ENCODE results near the gene TAS1R3.

Gene TAS1R3

DNA sequence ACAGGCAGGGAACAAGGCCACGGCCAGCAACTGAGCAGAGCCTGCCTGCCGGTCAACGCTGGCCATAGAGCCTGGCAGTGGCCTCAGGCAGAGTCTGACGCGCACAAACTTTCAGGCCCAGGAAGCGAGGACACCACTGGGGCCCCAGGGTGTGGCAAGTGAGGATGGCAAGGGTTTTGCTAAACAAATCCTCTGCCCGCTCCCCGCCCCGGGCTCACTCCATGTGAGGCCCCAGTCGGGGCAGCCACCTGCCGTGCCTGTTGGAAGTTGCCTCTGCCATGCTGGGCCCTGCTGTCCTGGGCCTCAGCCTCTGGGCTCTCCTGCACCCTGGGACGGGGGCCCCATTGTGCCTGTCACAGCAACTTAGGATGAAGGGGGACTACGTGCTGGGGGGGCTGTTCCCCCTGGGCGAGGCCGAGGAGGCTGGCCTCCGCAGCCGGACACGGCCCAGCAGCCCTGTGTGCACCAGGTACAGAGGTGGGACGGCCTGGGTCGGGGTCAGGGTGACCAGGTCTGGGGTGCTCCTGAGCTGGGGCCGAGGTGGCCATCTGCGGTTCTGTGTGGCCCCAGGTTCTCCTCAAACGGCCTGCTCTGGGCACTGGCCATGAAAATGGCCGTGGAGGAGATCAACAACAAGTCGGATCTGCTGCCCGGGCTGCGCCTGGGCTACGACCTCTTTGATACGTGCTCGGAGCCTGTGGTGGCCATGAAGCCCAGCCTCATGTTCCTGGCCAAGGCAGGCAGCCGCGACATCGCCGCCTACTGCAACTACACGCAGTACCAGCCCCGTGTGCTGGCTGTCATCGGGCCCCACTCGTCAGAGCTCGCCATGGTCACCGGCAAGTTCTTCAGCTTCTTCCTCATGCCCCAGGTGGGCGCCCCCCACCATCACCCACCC is at the start of gene TAS1R3:
TSS of gene TAS1R3 (plus strand) at position 213 of the 898 bp plus-strand sequence. CDS start at position 279, 66 bp downstream.
- DNase-seq = no peak

DNA sequence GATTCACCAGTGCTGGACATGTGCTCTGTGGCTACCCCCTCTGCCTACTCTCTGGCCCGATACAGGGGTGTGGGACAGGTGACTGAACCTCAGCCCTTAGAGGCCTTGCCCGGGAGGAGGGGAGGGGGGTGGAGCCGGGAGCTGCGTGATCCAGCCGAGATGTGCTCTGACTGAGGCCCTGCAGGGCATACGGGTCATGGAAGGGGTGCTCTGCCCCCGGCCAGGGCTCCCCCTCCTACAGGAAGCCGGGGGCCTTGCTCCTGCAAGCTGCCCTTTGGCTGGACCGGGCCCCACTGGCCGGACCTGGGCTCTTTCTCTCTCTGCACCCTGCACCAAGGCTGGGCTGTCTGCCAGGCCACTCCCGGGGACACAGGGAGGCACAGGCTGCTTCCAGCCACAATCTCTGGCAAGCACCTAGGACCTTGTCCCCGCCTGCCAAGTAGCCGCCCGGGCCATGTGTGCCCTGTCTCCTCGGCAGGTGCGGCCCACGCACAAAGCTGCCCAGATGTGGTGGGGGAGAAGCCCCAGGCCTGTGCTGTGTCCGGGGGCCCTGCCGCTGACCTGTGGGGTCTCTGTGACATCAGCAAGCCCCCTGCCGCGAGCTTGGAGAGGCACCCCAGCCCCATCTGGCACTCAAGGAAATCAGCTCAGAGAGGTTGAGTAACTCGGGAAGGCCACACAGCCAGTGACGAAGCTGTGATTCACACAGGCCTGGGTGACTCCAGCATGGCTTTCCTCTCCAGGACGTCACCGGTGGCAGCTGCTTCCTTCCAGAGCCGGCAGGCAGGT is 49.4 kb upstream of the TAS1R3 start:
- DNase-seq = peak; percentile 8

DNA sequence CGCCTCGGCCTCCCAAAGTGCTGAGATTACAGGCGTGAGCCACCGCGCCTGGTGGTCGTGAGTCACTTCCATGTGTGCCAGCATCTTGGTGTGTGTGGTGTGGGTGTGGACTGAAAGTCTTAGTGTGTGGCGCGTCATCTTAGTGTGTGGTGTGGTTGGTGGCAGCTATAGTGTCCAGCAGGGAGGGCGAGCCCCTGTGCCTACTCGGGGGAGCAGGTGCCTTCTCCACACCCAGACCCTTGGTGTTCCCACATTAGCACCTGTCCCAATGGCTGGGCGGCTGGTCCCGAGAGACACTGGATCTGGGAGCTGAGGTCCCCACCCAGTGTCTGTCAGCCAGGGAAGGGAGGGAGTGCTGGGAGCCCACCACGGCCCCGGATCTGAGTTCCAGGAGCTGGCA is 48.1 kb upstream of the TAS1R3 start:
- DNase-seq = no peak

DNA sequence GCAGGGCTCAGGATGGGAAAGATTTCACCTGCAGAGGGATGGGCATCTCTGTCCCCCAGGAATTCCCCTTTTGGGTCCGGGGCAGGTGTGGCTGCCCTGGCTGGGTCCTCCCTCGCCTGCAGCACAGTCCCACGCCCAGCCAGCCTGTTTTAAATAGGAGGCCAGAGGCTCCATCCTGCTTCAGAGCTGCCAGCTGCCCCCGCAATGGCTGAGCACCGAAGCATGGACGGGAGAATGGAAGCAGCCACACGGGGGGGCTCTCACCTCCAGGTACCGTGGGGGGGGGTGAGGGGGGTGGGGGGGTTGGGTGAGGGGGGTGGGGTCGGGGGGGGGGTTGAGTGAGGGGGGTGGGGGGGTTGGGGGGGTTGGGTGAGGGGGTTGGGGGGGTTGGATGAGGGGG is 47.3 kb upstream of the TAS1R3 start:
- DNase-seq = no peak

DNA sequence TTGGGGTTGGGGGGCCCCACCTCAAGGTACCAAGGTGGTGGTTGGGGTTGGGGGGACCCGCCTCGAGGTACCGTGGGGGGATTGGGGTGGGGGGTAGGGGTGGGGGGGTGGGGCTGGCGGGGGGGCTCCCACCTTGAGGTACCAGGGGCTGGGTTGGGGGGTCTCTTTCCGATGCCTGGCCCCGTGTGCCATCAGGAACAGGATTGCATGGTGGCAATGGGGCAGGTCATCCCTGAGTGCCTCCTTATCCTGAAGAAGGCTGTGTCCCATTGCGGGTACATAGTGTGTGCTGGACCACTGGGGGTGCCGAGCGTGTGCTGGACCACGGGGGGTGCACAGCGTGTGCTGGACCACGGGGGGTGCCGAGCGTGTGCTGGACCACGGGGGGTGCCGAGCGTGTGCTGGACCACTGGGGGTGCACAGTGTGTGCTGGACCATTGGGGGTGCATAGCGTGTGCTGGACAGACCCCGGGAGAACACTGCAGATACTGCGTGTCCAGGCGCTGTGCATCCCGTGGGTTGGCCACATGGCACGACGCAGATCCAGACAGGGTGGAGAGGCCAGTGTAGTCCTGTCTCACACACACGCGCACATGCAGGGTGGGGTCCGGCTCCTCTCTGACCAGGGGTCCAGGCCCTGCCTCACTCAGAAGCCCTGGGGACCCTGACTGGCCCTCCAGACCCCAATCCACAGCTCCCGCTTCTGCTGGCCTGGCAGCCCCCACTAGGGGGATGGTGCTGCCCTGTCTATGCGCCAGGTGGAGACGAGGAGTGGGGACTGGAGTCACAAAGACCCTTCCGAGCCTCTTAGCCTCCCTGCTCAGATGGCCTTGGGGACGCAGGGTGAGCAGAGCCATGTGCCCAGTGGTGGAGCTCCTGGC is 46.6 kb upstream of the TAS1R3 start:
- DNase-seq = no peak

DNA sequence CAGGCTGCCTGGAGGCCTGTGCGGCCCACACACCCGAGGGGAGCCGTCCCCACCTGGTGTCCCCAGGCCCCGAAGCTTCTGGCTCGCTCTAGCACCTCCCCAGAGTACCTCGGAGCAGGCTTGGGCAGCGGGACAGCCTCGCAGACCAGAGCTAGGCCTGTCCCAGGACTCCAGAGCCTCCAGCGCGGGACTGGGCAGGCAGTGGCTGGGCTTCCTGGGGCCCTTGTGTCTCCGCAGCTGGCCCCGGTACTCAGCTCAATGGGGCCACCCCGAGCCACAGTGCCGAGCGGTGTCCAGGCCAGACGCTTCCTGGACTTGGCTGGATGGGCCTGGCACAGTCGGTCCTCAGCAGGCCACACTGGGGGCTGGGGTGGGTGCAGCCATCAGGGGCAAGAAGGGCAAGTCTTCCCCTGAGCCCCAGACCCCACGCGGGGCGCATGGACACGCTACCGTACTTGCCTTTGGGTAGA is 45.9 kb upstream of the TAS1R3 start:
- DNase-seq = no peak

DNA sequence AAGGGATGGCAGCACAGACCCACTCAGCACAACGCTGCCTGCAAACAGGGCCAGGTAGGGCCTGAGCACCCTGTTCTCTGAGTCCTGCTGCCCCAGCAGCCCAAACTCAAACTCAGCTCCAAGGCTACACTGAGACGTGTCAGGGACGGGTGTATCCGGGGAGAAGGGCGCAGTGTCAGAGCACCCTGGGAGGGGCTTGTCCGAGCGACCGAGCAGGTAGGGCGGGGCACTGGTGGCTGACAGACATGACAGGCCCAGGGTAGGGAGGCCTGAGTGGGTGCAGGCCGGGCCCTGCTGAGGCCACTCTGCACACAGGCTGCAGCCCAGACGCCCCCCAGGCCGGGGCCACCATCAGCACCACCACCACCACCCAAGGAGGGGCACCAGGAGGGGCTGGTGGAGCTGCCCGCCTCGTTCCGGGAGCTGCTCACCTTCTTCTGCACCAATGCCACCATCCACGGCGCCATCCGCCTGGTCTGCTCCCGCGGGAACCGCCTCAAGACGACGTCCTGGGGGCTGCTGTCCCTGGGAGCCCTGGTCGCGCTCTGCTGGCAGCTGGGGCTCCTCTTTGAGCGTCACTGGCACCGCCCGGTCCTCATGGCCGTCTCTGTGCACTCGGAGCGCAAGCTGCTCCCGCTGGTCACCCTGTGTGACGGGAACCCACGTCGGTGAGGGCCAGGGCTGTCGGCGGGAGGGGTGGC is 45.3 kb upstream of the TAS1R3 start:
- no peak for DNase-seq

DNA sequence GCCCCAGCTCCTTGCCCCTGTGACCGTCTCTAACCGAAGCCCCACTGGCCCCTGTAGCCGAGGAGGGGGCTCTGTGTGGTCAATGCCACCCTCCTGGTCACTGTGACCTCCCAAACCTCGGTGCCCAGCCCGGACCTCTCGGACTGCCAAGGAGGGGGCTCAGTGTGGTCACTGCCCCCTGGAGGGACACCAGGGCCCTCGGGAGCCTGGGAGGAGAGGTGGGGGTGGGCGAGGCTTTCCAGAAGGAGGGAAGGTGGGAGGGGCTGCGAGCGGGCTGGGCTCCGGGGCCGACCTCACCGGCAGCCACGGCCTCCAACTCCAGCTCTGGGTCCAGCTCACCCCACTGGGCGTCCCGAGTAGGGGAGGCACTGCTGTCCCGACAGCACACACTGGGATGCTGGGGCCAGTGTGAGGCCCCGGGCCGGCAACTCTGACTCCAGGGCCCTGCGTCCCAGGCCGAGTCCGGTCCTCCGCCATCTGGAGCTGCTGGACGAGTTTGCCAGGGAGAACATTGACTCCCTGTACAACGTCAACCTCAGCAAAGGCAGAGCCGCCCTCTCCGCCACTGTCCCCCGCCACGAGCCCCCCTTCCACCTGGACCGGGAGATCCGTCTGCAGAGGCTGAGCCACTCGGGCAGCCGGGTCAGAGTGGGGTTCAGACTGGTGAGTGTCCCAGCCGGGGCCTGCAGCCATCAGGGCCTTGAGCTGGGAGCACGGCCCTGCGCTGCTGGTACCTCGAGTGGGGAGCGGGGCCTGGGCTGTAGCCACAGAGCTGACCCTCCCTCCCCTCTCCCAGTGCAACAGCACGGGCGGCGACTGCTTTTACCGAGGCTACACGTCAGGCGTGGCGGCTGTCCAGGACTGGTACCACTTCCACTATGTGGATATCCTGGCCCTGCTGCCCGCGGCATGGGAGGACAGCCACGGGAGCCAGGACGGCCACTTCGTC is 44.5 kb upstream of the TAS1R3 start:
- DNase-seq = no peak

DNA sequence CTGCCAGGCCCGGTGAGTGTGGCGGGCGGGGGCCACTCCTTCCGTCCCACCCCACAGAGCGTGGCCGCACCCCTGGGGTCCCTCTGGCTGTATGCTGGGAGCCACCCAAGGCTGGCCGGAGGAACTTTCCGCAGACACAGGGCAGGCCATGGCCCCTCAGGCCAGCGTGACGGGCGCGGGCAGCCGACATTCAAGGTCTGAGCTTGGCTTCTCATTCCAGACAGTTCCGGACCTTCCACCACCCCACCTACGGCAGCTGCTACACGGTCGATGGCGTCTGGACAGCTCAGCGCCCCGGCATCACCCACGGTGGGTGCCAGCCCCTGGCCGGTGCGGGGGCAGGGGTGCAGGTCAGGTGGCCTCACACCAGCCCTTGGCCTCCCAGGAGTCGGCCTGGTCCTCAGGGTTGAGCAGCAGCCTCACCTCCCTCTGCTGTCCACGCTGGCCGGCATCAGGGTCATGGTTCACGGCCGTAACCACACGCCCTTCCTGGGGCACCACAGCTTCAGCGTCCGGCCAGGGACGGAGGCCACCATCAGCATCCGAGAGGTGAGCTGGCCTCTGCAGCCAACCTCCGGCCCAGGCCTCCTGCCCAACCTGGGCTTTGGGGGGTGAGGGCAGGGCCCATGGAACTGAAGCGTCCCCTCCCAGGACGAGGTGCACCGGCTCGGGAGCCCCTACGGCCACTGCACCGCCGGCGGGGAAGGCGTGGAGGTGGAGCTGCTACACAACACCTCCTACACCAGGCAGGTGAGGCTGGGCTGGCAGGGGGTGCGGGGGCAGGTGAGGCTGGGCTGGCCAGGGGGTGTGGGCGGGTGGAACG is 43.6 kb upstream of the TAS1R3 start:
- no peak for DNase-seq

DNA sequence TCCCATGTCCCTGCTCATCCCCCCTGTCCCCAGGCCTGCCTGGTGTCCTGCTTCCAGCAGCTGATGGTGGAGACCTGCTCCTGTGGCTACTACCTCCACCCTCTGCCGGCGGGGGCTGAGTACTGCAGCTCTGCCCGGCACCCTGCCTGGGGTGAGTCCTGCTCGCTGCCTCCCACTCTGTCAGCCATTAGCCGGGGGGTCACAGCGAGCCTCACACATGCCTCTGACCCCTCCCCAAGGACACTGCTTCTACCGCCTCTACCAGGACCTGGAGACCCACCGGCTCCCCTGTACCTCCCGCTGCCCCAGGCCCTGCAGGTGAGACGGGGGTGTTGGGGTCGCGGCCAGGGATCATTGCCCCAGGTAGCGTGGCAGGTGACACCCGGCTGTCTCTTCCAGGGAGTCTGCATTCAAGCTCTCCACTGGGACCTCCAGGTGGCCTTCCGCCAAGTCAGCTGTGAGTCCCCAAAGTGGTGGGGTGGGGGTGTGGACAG is 40.8 kb upstream of the TAS1R3 start:
- DNase-seq = no peak

DNA sequence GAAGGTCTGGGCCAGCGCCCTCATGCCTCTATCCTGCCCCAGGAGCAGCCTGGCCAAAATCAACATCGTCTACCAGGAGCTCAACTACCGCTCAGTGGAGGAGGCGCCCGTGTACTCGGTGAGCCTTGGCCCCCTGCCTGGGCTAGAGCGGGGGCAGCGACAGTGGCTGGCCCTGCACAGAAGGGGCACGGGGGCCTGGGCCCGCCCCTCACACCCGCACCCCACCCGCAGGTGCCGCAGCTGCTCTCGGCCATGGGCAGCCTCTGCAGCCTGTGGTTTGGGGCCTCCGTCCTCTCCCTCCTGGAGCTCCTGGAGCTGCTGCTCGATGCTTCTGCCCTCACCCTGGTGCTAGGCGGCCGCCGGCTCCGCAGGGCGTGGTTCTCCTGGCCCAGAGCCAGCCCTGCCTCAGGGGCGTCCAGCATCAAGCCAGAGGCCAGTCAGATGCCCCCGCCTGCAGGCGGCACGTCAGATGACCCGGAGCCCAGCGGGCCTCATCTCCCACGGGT is 40.0 kb upstream of the TAS1R3 start:
- DNase-seq = no peak

DNA sequence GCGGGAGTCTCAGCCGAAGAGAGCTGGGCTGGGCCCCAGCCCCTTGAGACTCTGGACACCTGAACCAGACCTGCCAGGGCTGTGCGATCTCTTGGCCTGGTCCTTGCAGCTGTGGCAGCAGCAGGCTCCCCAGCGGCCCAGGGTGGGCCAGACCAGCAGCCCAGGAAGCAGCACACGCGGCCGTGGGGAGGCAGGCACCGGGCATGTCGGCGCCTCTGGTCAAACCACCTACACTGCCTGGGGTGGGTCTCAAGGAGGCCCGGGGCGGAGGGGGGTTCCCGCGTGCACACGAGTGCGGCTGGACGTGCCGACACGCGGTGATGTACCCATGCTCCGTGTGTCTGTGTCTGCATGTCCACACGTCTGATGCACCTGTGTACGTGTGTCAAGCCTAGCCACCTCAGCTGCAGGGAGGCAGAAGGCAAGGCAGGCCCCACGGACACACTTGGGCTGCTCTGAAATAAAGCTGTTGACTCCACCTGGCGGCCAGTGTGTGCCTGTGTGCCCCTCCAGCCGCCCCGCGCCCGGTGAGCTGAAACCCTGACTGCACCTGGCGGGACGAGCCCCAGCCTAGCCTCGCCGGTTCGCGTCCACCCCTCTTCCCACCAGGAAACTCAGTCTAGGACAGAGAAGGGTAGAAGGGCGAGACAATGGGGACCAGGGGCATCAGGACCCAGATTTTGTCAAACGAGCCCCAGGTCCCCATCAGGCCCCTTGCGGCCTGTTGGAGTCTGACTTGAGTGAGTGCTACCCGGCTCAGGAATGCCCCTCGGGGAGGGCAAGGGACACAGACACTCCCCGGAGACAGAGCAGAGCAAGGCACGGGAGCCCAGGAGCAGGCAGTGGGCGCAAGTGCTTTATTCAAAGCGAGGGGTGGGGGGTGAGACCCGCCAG is 39.3 kb upstream of the TAS1R3 start:
- peak; percentile 17 for DNase-seq

DNA sequence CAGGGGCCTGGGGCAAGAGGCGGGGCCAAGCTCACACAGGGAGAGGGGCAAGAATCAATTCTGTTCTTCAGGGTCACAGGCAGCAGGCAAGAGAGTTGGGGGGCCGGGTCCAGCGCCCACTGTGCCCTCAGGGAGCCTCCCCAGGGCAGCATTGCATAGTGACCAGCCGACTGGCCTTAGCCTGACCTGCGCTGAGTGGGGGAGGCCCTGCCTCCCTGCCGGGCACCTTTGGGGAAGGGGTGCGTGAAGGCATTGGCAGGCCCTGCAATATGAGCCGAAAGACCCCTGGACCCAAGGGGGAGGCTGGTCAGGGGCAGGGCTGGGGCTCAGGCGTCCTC is 38.7 kb upstream of the TAS1R3 start:
- DNase-seq = no peak

DNA sequence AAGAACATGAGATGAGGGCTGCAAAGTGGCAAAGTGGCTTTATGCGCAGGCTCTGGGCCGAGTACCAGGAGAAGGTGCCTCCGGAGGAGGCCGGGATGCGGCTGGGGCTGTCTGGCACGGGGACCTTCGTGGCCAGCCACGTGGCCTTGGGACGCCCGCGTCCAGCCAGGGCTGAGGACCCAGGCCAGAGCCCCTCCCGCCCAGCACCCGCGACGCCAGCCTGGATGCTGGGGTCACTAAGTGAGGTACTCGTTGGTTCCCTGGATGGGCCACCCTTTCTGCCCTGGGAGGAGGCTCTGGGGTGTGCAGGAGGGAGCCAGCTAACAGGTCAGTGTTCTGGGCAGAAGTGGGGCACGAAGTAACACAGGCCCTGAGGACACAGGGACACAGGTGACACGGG is 38.2 kb upstream of the TAS1R3 start:
- DNase-seq = no peak

DNA sequence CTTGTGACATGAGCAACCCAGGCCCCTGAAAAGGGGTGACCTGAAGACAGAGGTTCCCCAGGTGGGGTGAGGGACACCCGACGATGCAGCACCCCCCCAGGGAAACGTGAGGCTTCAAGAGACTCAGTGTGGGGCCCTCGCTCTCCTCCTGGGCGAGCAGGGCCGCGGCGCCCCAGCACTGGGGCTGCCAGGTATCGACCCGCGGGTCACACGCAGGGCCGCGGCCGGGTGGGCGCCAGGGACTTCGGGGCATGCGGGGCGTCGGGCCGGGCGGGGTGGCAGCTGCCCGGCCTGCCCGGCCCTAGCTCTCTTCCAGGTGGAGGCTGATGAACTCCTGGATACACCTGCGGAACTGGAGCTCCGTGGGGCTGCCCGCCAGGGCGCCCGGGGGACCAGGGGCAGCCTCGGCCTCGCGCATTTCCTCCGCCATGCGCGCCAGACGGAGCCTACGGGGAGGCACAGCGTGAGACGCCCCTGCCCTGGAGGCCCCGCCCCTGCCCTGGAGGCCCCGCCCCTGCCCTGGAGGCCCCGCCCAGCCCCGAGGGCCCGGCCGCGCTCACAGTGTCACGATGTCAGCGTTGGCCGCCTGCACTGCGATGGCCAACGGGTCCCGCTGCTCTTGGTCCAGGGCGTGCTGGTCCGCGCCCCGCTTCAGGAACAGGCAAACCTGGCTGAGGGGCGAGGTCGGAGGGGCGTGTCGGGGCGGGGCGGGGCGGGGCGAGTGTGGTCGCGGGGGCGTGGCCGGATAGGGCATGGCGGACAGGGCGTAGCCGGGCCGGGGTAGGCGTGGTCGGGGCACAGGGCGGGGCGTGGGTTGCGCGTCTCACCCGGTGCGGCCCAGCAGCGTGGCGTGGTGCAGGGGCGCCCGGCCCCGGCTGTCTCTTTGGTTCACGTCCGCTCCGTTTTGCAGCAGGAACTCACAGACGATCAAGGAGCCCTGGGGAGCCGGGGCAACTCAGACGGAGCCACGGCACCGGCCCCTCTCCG is 37.5 kb upstream of the TAS1R3 start:
- DNase-seq = no peak

DNA sequence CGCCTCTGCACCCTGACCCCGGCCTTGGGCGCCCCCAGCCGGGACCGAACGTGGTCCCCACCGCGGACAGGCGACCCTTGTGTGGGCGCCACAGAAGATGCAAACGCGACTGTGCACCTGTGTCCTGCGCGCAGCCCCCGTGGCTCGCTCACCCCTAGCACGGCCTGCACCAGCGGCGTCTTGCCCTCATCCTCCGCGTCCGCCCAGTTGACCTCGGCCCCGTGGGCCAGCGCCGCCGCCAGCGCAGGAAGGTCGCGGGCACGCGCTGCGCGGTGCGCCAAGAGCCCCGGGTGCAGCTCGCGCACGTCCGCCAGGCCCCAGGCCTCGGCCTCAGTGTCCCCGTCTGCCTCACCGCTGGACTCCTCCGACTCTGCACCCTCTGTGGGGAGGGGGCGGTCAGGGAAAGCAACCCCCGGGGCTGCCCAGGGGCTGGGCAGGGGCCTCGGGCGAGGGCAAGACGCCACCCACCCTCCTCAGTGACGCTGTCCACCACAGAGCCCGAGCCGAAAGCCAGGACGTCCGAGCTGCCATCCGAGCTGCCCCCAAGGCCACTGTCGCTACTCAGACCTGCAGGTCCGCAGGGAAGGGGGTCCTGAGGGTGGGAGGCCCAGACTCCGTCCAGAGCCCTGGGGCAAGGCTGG is 36.7 kb upstream of the TAS1R3 start:
- DNase-seq = no peak

Data from NCI-H2029 treated with DMSO at 0.1 percent for 48 hours (cell line).